VCaP (cell line): ENCODE measurements around the gene FBXO7.

Experiments used
- H3K27ac ChIP-seq: fragments of 450-650 bp; 2 replicates; pipeline ENCODE4 v1.5.1; 2017
- CTCF ChIP-seq: fragments of 450-650 bp; conservative IDR thresholded peaks from 2 replicates; pipeline ENCODE4 v1.5.1; 2017; ENCODE audit warnings: mild to moderate bottlenecking, moderate library complexity

FBXO7 gene

DNA sequence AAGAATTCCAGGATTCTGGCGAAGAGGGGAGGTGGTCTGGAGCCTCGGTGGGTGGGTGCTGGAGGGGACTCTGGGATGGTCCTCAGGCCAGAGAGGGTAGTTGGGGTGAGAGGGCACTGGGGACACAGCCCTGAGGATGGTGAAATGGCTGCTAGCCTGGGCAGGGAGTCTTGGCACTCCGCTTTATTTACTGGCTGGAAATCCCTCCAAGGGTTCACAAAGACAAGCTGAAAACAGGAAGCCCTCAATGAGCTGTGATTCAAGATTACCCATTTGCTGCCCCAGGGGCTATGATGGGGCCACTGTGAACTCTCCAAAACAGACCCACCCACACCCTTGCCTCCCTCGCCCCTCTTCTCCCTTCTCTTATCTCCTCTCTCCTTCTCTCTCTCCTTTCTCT lies 71.9 kb downstream of the FBXO7 start:
- TF ChIP-seq CTCF = no peak
- H3K27ac ChIP-seq = no peak overlapping the region

GRCh38 chr22:32546935-32547334 lies 72.3 kb downstream of the FBXO7 start:
- no peak overlapping the region for H3K27ac ChIP-seq
- TF ChIP-seq CTCF = no peak

GRCh38 chr22:32548039-32548438 lies 73.4 kb downstream of the FBXO7 start:
- no peak overlapping the region for H3K27ac ChIP-seq
- TF ChIP-seq CTCF = no peak
